Natural killer cell (primary cell): ENCODE data around the gene COTL1. TPM values are rescaled to one million over a fixed set of nuclear protein-coding genes. Genes with fewer than 3 reads are reported as not detected.

Experiments
- ATAC-seq, 3 donors: fragments of 150-1000 bp in 2 of 3; fragments of 200-7000 bp in 1 of 3; cut with Tn5 transposase; 1 replicate in 1 of 3; 2 replicates in 2 of 3; pipeline ENCODE4 v1.10.0; 2021; ENCODE audit warnings: mild to moderate bottlenecking in 2 of 3, moderate library complexity in 2 of 3
- DNase-seq, 2 donors: peaks; one replicate each; pipeline versions ENCODE4 v3.0.0 to v3.0.0-alpha.2; 2013 to 2021; ENCODE audit warnings: mixed read lengths in 1 of 2
- H3K27ac ChIP-seq: one replicate; pipeline ENCODE4 v1.5.1; 2013; ENCODE audit warnings: mild to moderate bottlenecking, low read length
- H3K27me3 ChIP-seq: one replicate; pipeline ENCODE4 v1.6.1; 2013; ENCODE audit warnings: low read length; ENCODE audit not compliant: control insufficient read depth, insufficient read depth
- H3K36me3 ChIP-seq: one replicate; pipeline ENCODE4 v1.6.1; 2013; ENCODE audit warnings: low read length; ENCODE audit not compliant: control insufficient read depth, insufficient read depth
- H3K4me1 ChIP-seq: one replicate; pipeline ENCODE4 v1.6.1; 2013; ENCODE audit warnings: low read length; ENCODE audit not compliant: control insufficient read depth, insufficient read depth
- H3K4me3 ChIP-seq: one replicate; pipeline ENCODE4 v1.5.1; 2013; ENCODE audit warnings: low read length
- H3K9me3 ChIP-seq: one replicate; pipeline ENCODE4 v1.6.1; 2013; ENCODE audit warnings: low read length; ENCODE audit not compliant: control insufficient read depth, insufficient read depth
- H3K27ac Mint-ChIP-seq, 2 donors: one replicate each; pipeline ENCODE4 v1.8.0; 2022; ENCODE audit warnings: mild to moderate bottlenecking in 2 of 2, mixed read lengths in 2 of 2, moderate library complexity in 1 of 2
- H3K27me3 Mint-ChIP-seq, 2 donors: one replicate each; pipeline ENCODE4 v1.8.0; 2022; ENCODE audit warnings: low read depth in 2 of 2, mixed read lengths in 2 of 2
- H3K36me3 Mint-ChIP-seq: one replicate; pipeline ENCODE4 v1.8.0; 2022; ENCODE audit warnings: mixed read lengths
- H3K4me1 Mint-ChIP-seq, 2 donors: one replicate each; pipeline ENCODE4 v1.8.0; 2022; ENCODE audit warnings: mixed read lengths in 2 of 2
- H3K4me3 Mint-ChIP-seq: one replicate; pipeline ENCODE4 v1.8.0; 2022; ENCODE audit warnings: mild to moderate bottlenecking, moderate library complexity, mixed read lengths
- H3K9me3 Mint-ChIP-seq, 2 donors: one replicate each; pipeline ENCODE4 v1.8.0; 2022; ENCODE audit warnings: mixed read lengths in 2 of 2
- WGBS: methylation state at CpG from one replicate; pipeline ENCODE4 v1.1.7; 2013; ENCODE audit warnings: missing lambda C conversion rate; ENCODE audit not compliant: insufficient coverage; 5-methylcytosine and 5-hydroxymethylcytosine counted together
- intact Hi-C: fragments of 100-400 bp; cut with micrococcal nuclease; formaldehyde crosslinking; loops from one replicate; pipeline ENCODE4 v1.14.2; 2022
- total RNA-seq, 4 donors: library from RNA; stranded (reverse); fragments of 120-200 nt in 1 of 4; gene quantifications; one replicate each; pipeline versions ENCODE4 v1.2.3 to v1.2.4, GENCODE V29; 2013 to 2022
- TF ChIP-seq, protein P1 (sequence below): fragments of 200-600 bp; IDR thresholded peaks from one replicate; pipeline ENCODE4 v1.8.0; 2022; ENCODE audit warnings: antibody characterized with exemption

Gene COTL1
- total RNA-seq, 3 donors from 2014 or later (not counting 1 experiment from before 2014, with no cell fraction given): 43.7 to 187 (median 116) TPM

DNA sequence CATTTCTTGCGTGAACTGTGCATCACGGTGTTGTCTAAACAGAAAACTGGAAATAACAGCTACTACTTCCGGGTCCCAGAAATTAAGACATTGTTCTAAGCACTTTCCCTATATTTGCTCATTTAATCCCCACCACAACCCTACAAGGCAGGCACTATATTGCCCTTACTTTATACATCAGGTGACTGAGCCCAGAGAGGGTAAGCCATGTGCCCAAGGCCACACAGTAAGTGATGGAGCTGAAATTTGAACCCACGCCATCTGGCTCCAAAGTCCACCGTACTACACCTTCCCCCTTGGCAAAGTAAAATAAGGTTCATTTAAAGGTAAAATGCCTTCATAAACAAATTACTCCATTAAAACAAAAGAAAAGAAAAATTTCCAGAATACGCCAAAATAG is 33.2 kb downstream of the COTL1 start:
- H3K4me1 ChIP-seq: peaks cover 31% of the 10 kb centered on the region
- no peak overlapping the region for H3K27ac ChIP-seq
- TF ChIP-seq, protein P1, sequence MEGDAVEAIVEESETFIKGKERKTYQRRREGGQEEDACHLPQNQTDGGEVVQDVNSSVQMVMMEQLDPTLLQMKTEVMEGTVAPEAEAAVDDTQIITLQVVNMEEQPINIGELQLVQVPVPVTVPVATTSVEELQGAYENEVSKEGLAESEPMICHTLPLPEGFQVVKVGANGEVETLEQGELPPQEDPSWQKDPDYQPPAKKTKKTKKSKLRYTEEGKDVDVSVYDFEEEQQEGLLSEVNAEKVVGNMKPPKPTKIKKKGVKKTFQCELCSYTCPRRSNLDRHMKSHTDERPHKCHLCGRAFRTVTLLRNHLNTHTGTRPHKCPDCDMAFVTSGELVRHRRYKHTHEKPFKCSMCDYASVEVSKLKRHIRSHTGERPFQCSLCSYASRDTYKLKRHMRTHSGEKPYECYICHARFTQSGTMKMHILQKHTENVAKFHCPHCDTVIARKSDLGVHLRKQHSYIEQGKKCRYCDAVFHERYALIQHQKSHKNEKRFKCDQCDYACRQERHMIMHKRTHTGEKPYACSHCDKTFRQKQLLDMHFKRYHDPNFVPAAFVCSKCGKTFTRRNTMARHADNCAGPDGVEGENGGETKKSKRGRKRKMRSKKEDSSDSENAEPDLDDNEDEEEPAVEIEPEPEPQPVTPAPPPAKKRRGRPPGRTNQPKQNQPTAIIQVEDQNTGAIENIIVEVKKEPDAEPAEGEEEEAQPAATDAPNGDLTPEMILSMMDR: no peak
- Mint-ChIP-seq H3K4me1 (peaks cover 6 to 11% of the 10 kb centered on the region in 2 donors), H3K4me3 (no peak overlapping the region), H3K27ac (no peak overlapping the region), H3K9me3 (no peaks in the 10 kb centered on the region), H3K27me3 (no peaks in the 10 kb centered on the region), H3K36me3 (no peaks in the 10 kb centered on the region)
- H3K4me3 ChIP-seq: no peak overlapping the region
- intact Hi-C loops: no loop called here
- ATAC-seq (no peak), DNase-seq (no peak)
- WGBS: 89% methylated on average over 6 of the region's 6 CpGs
- peaks cover 12% of the 10 kb centered on the region for H3K36me3 ChIP-seq
- no peaks in the 10 kb centered on the region for H3K27me3 ChIP-seq
- H3K9me3 ChIP-seq: no peaks in the 10 kb centered on the region

DNA sequence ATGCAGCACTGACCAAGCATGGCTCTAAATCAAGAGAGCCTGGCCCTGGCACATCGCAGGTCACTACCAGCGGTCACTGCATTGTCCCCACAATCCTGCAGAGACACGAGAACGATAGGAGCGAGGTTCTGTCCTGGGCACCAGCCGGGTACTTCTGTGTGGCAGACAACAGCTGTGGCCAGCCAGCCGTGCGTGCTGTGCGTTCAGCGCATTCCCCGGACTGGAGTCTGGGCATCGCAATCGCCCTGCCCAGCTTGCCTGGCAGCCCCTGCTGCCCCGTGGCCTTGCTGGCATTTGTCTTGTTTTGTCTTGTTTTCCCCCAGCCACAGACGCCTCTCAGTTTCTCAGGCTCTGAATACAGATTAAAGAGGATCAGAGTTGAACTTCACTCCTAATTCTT is 33.9 kb downstream of the COTL1 start:
- 84% methylated on average over 15 of the region's 15 CpGs for WGBS
- peaks cover 31% of the 10 kb centered on the region for H3K4me1 ChIP-seq
- H3K27ac ChIP-seq: no peak overlapping the region
- H3K36me3 ChIP-seq: peaks cover 10% of the 10 kb centered on the region
- Mint-ChIP-seq H3K27ac (no peak overlapping the region), H3K36me3 (no peaks in the 10 kb centered on the region), H3K9me3 (no peaks in the 10 kb centered on the region), H3K27me3 (no peaks in the 10 kb centered on the region), H3K4me3 (no peak overlapping the region), H3K4me1 (peaks cover 6 to 11% of the 10 kb centered on the region in 2 donors)
- intact Hi-C loops: no loop called here
- H3K27me3 ChIP-seq: no peaks in the 10 kb centered on the region
- ATAC-seq (no peak), DNase-seq (no peak)
- H3K9me3 ChIP-seq: no peaks in the 10 kb centered on the region
- TF ChIP-seq, protein P1: no peak
- H3K4me3 ChIP-seq: no peak overlapping the region

DNA sequence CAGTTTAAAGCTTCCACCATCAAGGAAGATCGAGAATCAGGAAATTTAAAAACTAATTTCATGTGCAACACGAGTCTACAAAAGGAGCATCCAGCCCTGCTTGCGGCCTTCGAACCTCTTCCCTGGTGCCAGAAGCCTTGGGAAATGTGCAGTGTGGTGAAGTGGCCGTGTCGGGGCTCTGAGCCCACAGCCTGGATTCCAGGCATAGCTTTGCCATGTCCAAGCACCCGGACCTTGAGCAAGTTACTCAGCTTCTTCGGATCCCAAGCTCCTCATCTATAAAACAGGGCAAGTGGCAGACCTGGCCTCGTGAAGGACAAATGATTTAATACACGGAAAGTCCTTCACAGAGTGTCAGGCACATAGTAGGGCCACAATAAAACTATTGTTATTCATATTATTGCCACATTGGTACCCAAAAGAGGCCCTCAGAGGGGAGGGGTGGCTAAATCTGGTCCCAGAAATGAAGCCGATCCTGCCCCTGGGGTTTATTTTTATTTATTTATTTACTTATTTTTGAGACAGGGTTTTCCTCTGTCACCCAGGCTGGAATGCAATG is 34.8 kb downstream of the COTL1 start:
- H3K4me1 Mint-ChIP-seq: peaks cover 6 to 11% of the 10 kb centered on the region in 2 donors
- peaks cover 7% of the 10 kb centered on the region for H3K36me3 ChIP-seq
- no peaks in the 10 kb centered on the region for H3K9me3 Mint-ChIP-seq
- peaks cover 31% of the 10 kb centered on the region for H3K4me1 ChIP-seq
- H3K27me3 ChIP-seq: no peaks in the 10 kb centered on the region
- WGBS: 88% methylated on average over 10 of the region's 11 CpGs
- intact Hi-C loops: no loop called here
- H3K27ac ChIP-seq: no peak overlapping the region
- no peak for DNase-seq
- no peak overlapping the region for H3K27ac Mint-ChIP-seq
- no peak overlapping the region for H3K4me3 ChIP-seq
- ATAC-seq: no peak
- H3K9me3 ChIP-seq: no peaks in the 10 kb centered on the region
- no peaks in the 10 kb centered on the region for H3K27me3 Mint-ChIP-seq
- H3K36me3 Mint-ChIP-seq: no peaks in the 10 kb centered on the region
- TF ChIP-seq, protein P1: no peak
- no peak overlapping the region for H3K4me3 Mint-ChIP-seq

DNA sequence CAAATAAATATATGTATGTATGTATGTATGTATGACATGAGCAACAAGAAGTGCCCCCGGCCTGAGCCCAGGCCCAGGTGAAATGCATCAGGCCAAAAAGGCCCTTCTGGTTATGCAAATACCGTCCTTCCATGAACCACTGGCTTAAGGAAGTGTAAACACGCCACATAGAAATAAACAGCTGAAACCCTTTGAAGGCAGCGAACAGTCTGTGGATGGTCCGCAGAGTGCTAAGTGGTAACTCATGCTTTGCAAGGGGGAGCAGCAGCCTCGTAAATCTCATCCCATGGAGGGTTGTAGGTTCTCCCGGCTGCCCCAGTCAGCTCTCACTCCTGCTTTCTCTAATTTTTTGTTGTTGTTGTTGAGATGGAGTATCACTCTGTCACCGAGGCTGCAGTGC is 36.7 kb downstream of the COTL1 start:
- no peak overlapping the region for H3K27ac Mint-ChIP-seq
- no peak for ATAC-seq

More for the DNA sequence above, 36.7 kb downstream of the COTL1 start:
- Histone ChIP-seq H3K36me3 (peaks cover 7% of the 10 kb centered on the region), H3K27me3 (no peaks in the 10 kb centered on the region), H3K27ac (no peak overlapping the region), H3K9me3 (no peaks in the 10 kb centered on the region), H3K4me1 (peaks cover 34% of the 10 kb centered on the region), H3K4me3 (no peak overlapping the region)
- whole genome bisulfite sequencing: 91% methylated on average over 8 of the region's 8 CpGs
- Mint-ChIP-seq H3K36me3 (no peaks in the 10 kb centered on the region), H3K4me3 (no peak overlapping the region), H3K27me3 (no peaks in the 10 kb centered on the region), H3K4me1 (peaks cover 6 to 10% of the 10 kb centered on the region in 2 donors), H3K9me3 (no peaks in the 10 kb centered on the region)
- TF ChIP-seq, protein P1: no peak
- intact Hi-C loops: no loop called here
- no peak for DNase-seq
